Measurements from ENCODE around the gene CD59.

CD59 gene

GRCh38 chr11:33656768-33657167 is 79.5 kb downstream of the CD59 start:
- TF ChIP-seq CTCF (conservative IDR thresholded peaks at IDR 0.05; ENCODE audit: low read depth, low read length) = no peak
- no peak for DNase-seq (ENCODE audit: low read depth)
- H3K4me3 ChIP-seq (ENCODE audit: low read depth, low read length) = no peak overlapping the region

- no peak for DNase-seq (ENCODE audit: low read depth)
- H3K4me3 ChIP-seq (ENCODE audit: low read depth, low read length) = no peak overlapping the region
- no peak for TF ChIP-seq CTCF (conservative IDR thresholded peaks at IDR 0.05; ENCODE audit: low read depth, low read length)
These were observed 80.2 kb downstream of the CD59 start for GRCh38 chr11:33655842-33656600.

- no peak for TF ChIP-seq CTCF (conservative IDR thresholded peaks at IDR 0.05; ENCODE audit: low read depth, low read length)
- no peak overlapping the region for H3K4me3 ChIP-seq (ENCODE audit: low read depth, low read length)
- no peak for DNase-seq (ENCODE audit: low read depth)
These were observed 81.6 kb downstream of the CD59 start for GRCh38 chr11:33654594-33654993.

Data from choroid plexus epithelial cell (primary cell).